DMS53 treated with DMSO at 0.1 percent for 48 hours (cell line): ENCODE measurements around the gene COL1A1.

Experiments
- DNase-seq: peaks from one replicate; lab custom pipeline; 2025; ENCODE audit not compliant: unreplicated experiment; lab: John Stamatoyannopoulos, UW

The COL1A1 gene

GRCh38 chr17:50213026-50214022, 11.9 kb upstream of the COL1A1 start:
- no peak for DNase-seq

GRCh38 chr17:50212121-50212843, 10.9 kb upstream of the COL1A1 start:
- no peak for DNase-seq

- DNase-seq: no peak
Observed at GRCh38 chr17:50211249-50212120, 10.1 kb upstream of the COL1A1 start.

- no peak for DNase-seq
Observed at GRCh38 chr17:50210240-50211225, 9.1 kb upstream of the COL1A1 start.

- DNase-seq: no peak
Observed at GRCh38 chr17:50209472-50210239, 8.2 kb upstream of the COL1A1 start.

- no peak for DNase-seq
Observed at GRCh38 chr17:50209133-50209471, 7.7 kb upstream of the COL1A1 start.

DNA sequence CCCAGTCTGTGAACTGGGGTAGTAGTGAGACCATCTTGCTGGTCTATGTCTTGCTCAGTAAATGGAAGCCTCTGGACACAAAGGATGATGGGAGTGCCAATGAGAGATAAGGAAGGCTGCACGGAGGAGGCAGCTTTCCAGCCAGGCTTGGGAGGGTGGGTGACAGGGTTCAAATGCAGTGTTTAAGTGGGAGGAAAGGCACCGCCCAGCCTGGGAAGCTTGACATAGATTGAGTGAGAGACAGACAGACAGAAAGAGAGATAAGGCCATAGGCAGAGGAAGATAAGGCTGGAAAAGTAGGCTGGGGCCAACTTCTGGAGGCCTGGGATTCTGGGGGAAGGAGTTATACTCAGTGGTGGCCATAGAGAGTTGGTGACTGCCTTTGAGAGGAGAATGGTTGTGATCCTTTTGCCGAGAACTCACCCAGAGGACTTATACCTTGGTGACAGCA, 7.2 kb upstream of the COL1A1 start:
- DNase-seq: no peak

DNA sequence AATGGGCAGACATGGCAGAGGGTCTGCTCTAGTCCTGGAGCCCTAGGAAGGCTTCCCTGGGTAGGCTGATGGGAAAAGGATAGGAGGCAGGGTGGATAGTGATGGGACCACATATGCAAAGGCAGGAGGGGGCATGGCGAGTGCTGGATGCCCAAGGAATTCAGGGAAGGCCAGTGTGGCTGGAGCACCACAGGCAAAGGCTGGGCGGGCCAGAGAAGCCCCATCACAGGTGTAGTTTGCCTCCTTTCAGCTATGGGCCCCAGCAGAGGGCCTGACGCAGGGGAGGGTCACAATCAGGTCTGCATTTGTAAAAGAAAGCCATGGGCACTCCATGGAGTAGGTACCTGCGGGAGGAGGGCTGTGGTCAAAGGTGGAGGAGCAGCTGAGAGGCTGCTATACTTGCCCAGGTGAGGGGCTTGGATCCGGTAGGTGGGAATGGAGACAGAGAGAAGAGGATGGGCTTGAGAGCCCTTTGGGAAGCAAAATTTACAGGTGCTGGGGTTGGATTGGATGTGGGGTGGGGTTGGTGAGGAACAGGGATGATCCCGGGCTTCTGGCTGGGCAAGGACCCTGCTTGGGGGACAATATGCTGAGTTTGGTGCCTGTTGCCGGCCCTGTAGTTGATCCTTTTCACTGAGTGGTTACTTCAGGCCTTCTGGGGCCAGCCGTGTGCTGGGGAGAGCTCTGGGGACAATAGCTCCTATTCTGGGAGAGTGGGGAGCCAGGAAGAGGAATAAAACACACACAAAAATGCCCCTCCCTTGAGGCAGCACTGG, 6.5 kb upstream of the COL1A1 start:
- no peak for DNase-seq

DNA sequence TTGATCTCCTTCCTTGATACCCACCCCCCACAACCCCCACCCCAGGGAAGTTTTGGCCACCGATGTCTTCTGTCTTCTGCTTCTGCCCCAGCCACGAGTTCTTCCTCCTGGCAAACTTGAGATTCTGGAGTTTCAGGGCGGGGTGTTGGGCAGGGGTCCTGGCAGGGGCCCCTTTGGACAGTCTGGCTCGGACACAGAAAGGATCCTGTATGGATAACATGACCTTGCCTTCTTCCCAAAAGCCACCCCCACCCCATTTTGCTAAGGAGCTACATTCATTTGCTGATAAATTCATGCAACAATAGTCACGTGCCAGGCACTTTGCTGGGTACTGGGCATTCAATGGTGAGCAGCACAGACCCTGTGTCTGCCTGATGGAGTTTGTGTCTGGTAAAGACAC, 5.9 kb upstream of the COL1A1 start:
- no peak for DNase-seq

- DNase-seq: no peak
Observed at GRCh38 chr17:50206604-50207293, 5.3 kb upstream of the COL1A1 start.

DNA sequence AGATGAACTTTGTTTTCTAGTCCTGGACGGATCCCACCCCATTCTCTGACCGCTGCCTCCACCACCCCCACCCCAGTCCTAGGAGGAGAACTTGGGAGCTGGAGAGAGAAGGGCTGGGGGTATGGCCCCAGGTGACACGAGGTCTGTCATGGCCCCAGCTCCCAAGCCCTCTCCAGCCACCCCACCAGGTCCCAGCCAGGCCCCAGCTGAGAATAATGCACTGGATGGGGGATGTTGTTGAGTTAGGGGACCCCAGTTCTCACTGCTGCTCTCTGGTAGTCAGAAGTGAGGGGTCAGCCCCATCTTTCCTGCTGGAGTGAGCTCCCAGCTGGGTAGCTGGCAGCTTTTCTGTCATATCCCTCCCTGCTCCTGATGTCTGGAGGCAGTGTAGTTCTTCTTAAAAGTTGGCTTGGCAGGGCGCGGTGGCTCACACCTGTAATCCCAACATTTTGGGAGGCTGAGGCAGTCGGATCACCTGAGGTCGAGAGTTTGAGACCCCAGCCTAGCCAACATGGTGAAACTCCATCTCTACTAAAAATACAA, 4.6 kb upstream of the COL1A1 start:
- DNase-seq: no peak

GRCh38 chr17:50205111-50205962, 3.9 kb upstream of the COL1A1 start:
- DNase-seq: no peak

- DNase-seq: no peak
Observed at GRCh38 chr17:50204431-50204830, 3.0 kb upstream of the COL1A1 start.

GRCh38 chr17:50203604-50204345, 2.3 kb upstream of the COL1A1 start:
- no peak for DNase-seq

DNA sequence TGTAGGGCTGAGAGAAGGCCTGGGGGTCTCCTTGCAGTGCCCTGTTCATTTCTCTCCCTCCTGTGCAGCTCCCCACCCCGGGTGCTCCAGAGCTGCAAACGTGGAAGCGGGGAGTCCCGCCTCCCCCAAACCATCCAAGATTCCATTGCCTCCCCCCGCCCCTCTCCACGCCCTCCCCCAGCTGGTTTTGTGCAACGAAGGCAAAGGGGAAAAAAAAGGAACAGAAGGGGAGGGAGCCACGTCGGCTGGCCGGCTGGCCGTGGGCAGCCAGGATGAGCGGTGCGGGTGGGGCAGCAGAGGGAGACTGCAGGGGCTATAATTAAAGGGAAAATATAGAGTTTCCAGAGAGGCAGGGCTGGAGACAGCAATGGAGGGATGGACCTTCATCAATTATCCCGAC, 1.7 kb upstream of the COL1A1 start:
- DNase-seq: no peak
